ENCODE data around the gene EXOC4.
A peak's percentile ranks its signal among the peaks of the same experiment; 100 is the strongest.

EXOC4 gene

GRCh38 chr7:133502972-133503371, 250.1 kb downstream of the EXOC4 start:
- Histone ChIP-seq H3K18ac (ENCODE audit: low read length) (no peak overlapping the region), H3K79me1 (ENCODE audit: low read length) (no peaks in the 10 kb centered on the region), H3K56ac (ENCODE audit: low read length) (no peak overlapping the region), H3K27me3 (ENCODE audit: insufficient read depth, low read length, poor library complexity) (no peaks in the 10 kb centered on the region), H4K5ac (ENCODE audit: low read length) (no peak overlapping the region), H2BK15ac (replicated peaks; ENCODE audit: low read depth) (no peak overlapping the region), H2BK5ac (ENCODE audit: low read length) (no peak overlapping the region), H3K27ac (ENCODE audit: low read depth, low read length) (no peak overlapping the region), H3K9ac (ENCODE audit: low read length) (no peak overlapping the region), H3K36me3 (ENCODE audit: control insufficient read depth, insufficient read depth, low read length) (no peaks in the 10 kb centered on the region), H4K8ac (ENCODE audit: low read depth, low read length) (no peak overlapping the region), H3K4me2 (ENCODE audit: low read length) (no peak overlapping the region), H2AK5ac (ENCODE audit: low read length) (no peak overlapping the region), H3K4me1 (ENCODE audit: control insufficient read depth, low read depth, low read length) (no peaks in the 10 kb centered on the region), H3K4me3 (ENCODE audit: low read length) (no peak overlapping the region), H2BK120ac (ENCODE audit: low read depth, low read length) (no peak overlapping the region), H3K23ac (ENCODE audit: low read length) (no peak overlapping the region), H3K4ac (ENCODE audit: low read depth, low read length) (no peak overlapping the region), H3K79me2 (ENCODE audit: control insufficient read depth, insufficient read depth, low read length) (no peaks in the 10 kb centered on the region)
- WGBS (ENCODE audit: extremely low coverage, insufficient coverage, low lambda C conversion rate), result no CpG with 5 or more reads among the region's 1 CpG
- DNase-seq, result no peak

GRCh38 chr7:133504825-133505224, 251.9 kb downstream of the EXOC4 start:
- no peak overlapping the region for H2BK120ac ChIP-seq (ENCODE audit: low read depth, low read length)
- H3K4me2 ChIP-seq (ENCODE audit: low read length), result no peak overlapping the region
- no peak overlapping the region for H3K9ac ChIP-seq (ENCODE audit: low read length)
- no peaks in the 10 kb centered on the region for H3K36me3 ChIP-seq (ENCODE audit: control insufficient read depth, insufficient read depth, low read length)
- H3K27me3 ChIP-seq (ENCODE audit: insufficient read depth, low read length, poor library complexity), result no peaks in the 10 kb centered on the region
- H4K5ac ChIP-seq (ENCODE audit: low read length), result no peak overlapping the region
- H2BK5ac ChIP-seq (ENCODE audit: low read length), result no peak overlapping the region
- no peak overlapping the region for H4K8ac ChIP-seq (ENCODE audit: low read depth, low read length)
- H2BK15ac ChIP-seq (replicated peaks; ENCODE audit: low read depth), result no peak overlapping the region
- WGBS (ENCODE audit: extremely low coverage, insufficient coverage, low lambda C conversion rate), result no CpG with 5 or more reads among the region's 3 CpGs
- no peak overlapping the region for H3K4me3 ChIP-seq (ENCODE audit: low read length)
- no peaks in the 10 kb centered on the region for H3K79me1 ChIP-seq (ENCODE audit: low read length)
- H2AK5ac ChIP-seq (ENCODE audit: low read length), result no peak overlapping the region
- no peak overlapping the region for H3K18ac ChIP-seq (ENCODE audit: low read length)
- H3K79me2 ChIP-seq (ENCODE audit: control insufficient read depth, insufficient read depth, low read length), result no peaks in the 10 kb centered on the region
- no peaks in the 10 kb centered on the region for H3K4me1 ChIP-seq (ENCODE audit: control insufficient read depth, low read depth, low read length)
- H3K27ac ChIP-seq (ENCODE audit: low read depth, low read length), result no peak overlapping the region
- no peak overlapping the region for H3K4ac ChIP-seq (ENCODE audit: low read depth, low read length)
- no peak overlapping the region for H3K56ac ChIP-seq (ENCODE audit: low read length)
- DNase-seq, result no peak
- H3K23ac ChIP-seq (ENCODE audit: low read length), result no peak overlapping the region

GRCh38 chr7:133509822-133510221, 256.9 kb downstream of the EXOC4 start:
- Histone ChIP-seq H3K27me3 (ENCODE audit: insufficient read depth, low read length, poor library complexity) (no peaks in the 10 kb centered on the region), H2BK120ac (ENCODE audit: low read depth, low read length) (no peak overlapping the region), H3K27ac (ENCODE audit: low read depth, low read length) (no peak overlapping the region), H3K36me3 (ENCODE audit: control insufficient read depth, insufficient read depth, low read length) (no peaks in the 10 kb centered on the region), H3K56ac (ENCODE audit: low read length) (no peak overlapping the region), H3K9ac (ENCODE audit: low read length) (no peak overlapping the region), H3K4me3 (ENCODE audit: low read length) (no peak overlapping the region), H2BK5ac (ENCODE audit: low read length) (no peak overlapping the region), H2BK15ac (replicated peaks; ENCODE audit: low read depth) (no peak overlapping the region), H3K4me2 (ENCODE audit: low read length) (no peak overlapping the region), H3K79me2 (ENCODE audit: control insufficient read depth, insufficient read depth, low read length) (no peaks in the 10 kb centered on the region), H3K79me1 (ENCODE audit: low read length) (no peaks in the 10 kb centered on the region), H3K4ac (ENCODE audit: low read depth, low read length) (no peak overlapping the region), H4K5ac (ENCODE audit: low read length) (no peak overlapping the region), H3K18ac (ENCODE audit: low read length) (no peak overlapping the region), H2AK5ac (ENCODE audit: low read length) (no peak overlapping the region), H3K23ac (ENCODE audit: low read length) (no peak overlapping the region), H4K8ac (ENCODE audit: low read depth, low read length) (no peak overlapping the region), H3K4me1 (ENCODE audit: control insufficient read depth, low read depth, low read length) (peaks cover 2% of the 10 kb centered on the region)
- DNase-seq, result no peak
- no CpG with 5 or more reads among the region's 5 CpGs for WGBS (ENCODE audit: extremely low coverage, insufficient coverage, low lambda C conversion rate)

GRCh38 chr7:133510326-133511055, 257.6 kb downstream of the EXOC4 start:
- no peak overlapping the region for H2BK5ac ChIP-seq (ENCODE audit: low read length)
- no CpG with 5 or more reads among the region's 4 CpGs for WGBS (ENCODE audit: extremely low coverage, insufficient coverage, low lambda C conversion rate)
- peaks cover 2% of the 10 kb centered on the region for H3K4me1 ChIP-seq (ENCODE audit: control insufficient read depth, low read depth, low read length)
- no peak overlapping the region for H3K4me3 ChIP-seq (ENCODE audit: low read length)
- no peak overlapping the region for H2AK5ac ChIP-seq (ENCODE audit: low read length)
- no peak overlapping the region for H3K4ac ChIP-seq (ENCODE audit: low read depth, low read length)
- no peak overlapping the region for H2BK15ac ChIP-seq (replicated peaks; ENCODE audit: low read depth)
- no peak overlapping the region for H3K23ac ChIP-seq (ENCODE audit: low read length)
- no peaks in the 10 kb centered on the region for H3K79me1 ChIP-seq (ENCODE audit: low read length)
- H3K79me2 ChIP-seq (ENCODE audit: control insufficient read depth, insufficient read depth, low read length), result no peaks in the 10 kb centered on the region
- H3K27me3 ChIP-seq (ENCODE audit: insufficient read depth, low read length, poor library complexity), result no peaks in the 10 kb centered on the region
- H3K18ac ChIP-seq (ENCODE audit: low read length), result no peak overlapping the region
- no peak overlapping the region for H3K9ac ChIP-seq (ENCODE audit: low read length)
- H3K56ac ChIP-seq (ENCODE audit: low read length), result no peak overlapping the region
- no peak overlapping the region for H4K8ac ChIP-seq (ENCODE audit: low read depth, low read length)
- H3K27ac ChIP-seq (ENCODE audit: low read depth, low read length), result no peak overlapping the region
- no peaks in the 10 kb centered on the region for H3K36me3 ChIP-seq (ENCODE audit: control insufficient read depth, insufficient read depth, low read length)
- H2BK120ac ChIP-seq (ENCODE audit: low read depth, low read length), result no peak overlapping the region
- peak; percentile 63 for DNase-seq
- no peak overlapping the region for H4K5ac ChIP-seq (ENCODE audit: low read length)
- H3K4me2 ChIP-seq (ENCODE audit: low read length), result no peak overlapping the region

GRCh38 chr7:133511252-133511651, 258.4 kb downstream of the EXOC4 start:
- H3K36me3 ChIP-seq (ENCODE audit: control insufficient read depth, insufficient read depth, low read length), result no peaks in the 10 kb centered on the region
- no peak overlapping the region for H3K9ac ChIP-seq (ENCODE audit: low read length)
- H3K27me3 ChIP-seq (ENCODE audit: insufficient read depth, low read length, poor library complexity), result no peaks in the 10 kb centered on the region
- no peak overlapping the region for H2BK5ac ChIP-seq (ENCODE audit: low read length)
- H3K4ac ChIP-seq (ENCODE audit: low read depth, low read length), result no peak overlapping the region
- no peak overlapping the region for H4K5ac ChIP-seq (ENCODE audit: low read length)
- H3K4me2 ChIP-seq (ENCODE audit: low read length), result no peak overlapping the region
- H2BK120ac ChIP-seq (ENCODE audit: low read depth, low read length), result no peak overlapping the region
- no peak overlapping the region for H3K4me3 ChIP-seq (ENCODE audit: low read length)
- H3K79me2 ChIP-seq (ENCODE audit: control insufficient read depth, insufficient read depth, low read length), result no peaks in the 10 kb centered on the region
- H3K56ac ChIP-seq (ENCODE audit: low read length), result no peak overlapping the region
- H3K4me1 ChIP-seq (ENCODE audit: control insufficient read depth, low read depth, low read length), result peaks cover 2% of the 10 kb centered on the region
- no peak for DNase-seq
- H2BK15ac ChIP-seq (replicated peaks; ENCODE audit: low read depth), result no peak overlapping the region
- H3K79me1 ChIP-seq (ENCODE audit: low read length), result no peaks in the 10 kb centered on the region
- H4K8ac ChIP-seq (ENCODE audit: low read depth, low read length), result no peak overlapping the region
- no peak overlapping the region for H3K18ac ChIP-seq (ENCODE audit: low read length)
- no CpG with 5 or more reads among the region's 3 CpGs for WGBS (ENCODE audit: extremely low coverage, insufficient coverage, low lambda C conversion rate)
- H2AK5ac ChIP-seq (ENCODE audit: low read length), result no peak overlapping the region
- no peak overlapping the region for H3K27ac ChIP-seq (ENCODE audit: low read depth, low read length)
- no peak overlapping the region for H3K23ac ChIP-seq (ENCODE audit: low read length)

- H3K4me2 ChIP-seq (ENCODE audit: low read length), result no peak overlapping the region
- no peak overlapping the region for H3K4ac ChIP-seq (ENCODE audit: low read depth, low read length)
- no peak overlapping the region for H2BK15ac ChIP-seq (replicated peaks; ENCODE audit: low read depth)
- H3K27ac ChIP-seq (ENCODE audit: low read depth, low read length), result no peak overlapping the region
- DNase-seq, result peak; percentile 22
- no peak overlapping the region for H3K56ac ChIP-seq (ENCODE audit: low read length)
- H2BK120ac ChIP-seq (ENCODE audit: low read depth, low read length), result no peak overlapping the region
- no peaks in the 10 kb centered on the region for H3K79me1 ChIP-seq (ENCODE audit: low read length)
- H2BK5ac ChIP-seq (ENCODE audit: low read length), result no peak overlapping the region
- no peak overlapping the region for H2AK5ac ChIP-seq (ENCODE audit: low read length)
- no CpG with 5 or more reads among the region's 5 CpGs for WGBS (ENCODE audit: extremely low coverage, insufficient coverage, low lambda C conversion rate)
- no peak overlapping the region for H3K4me3 ChIP-seq (ENCODE audit: low read length)
- H3K9ac ChIP-seq (ENCODE audit: low read length), result no peak overlapping the region
- H3K23ac ChIP-seq (ENCODE audit: low read length), result no peak overlapping the region
- H4K5ac ChIP-seq (ENCODE audit: low read length), result no peak overlapping the region
- H3K18ac ChIP-seq (ENCODE audit: low read length), result no peak overlapping the region
- no peaks in the 10 kb centered on the region for H3K36me3 ChIP-seq (ENCODE audit: control insufficient read depth, insufficient read depth, low read length)
- H3K79me2 ChIP-seq (ENCODE audit: control insufficient read depth, insufficient read depth, low read length), result no peaks in the 10 kb centered on the region
- H3K4me1 ChIP-seq (ENCODE audit: control insufficient read depth, low read depth, low read length), result peaks cover 2% of the 10 kb centered on the region
- no peak overlapping the region for H4K8ac ChIP-seq (ENCODE audit: low read depth, low read length)
- H3K27me3 ChIP-seq (ENCODE audit: insufficient read depth, low read length, poor library complexity), result no peaks in the 10 kb centered on the region
These were observed 258.8 kb downstream of the EXOC4 start for GRCh38 chr7:133511708-133512107.
